Large intestine (tissue), 3 donors: Measurements from ENCODE around the gene TUBA4A. TPM values are rescaled to one million over a fixed set of nuclear protein-coding genes. Genes with fewer than 3 reads are reported as not detected.

Experiments used
- DNase-seq, 2 donors: peaks; one replicate each; pipeline versions ENCODE4 v3.0.0 to v3.0.0-alpha.2; 2013
- H3K27ac ChIP-seq: one replicate; pipeline ENCODE4 v1.5.1; 2013; ENCODE audit warnings: low read length
- H3K27me3 ChIP-seq: 2 replicates; pipeline ENCODE4 v1.6.1; 2013; ENCODE audit warnings: low read length; ENCODE audit not compliant: control insufficient read depth, insufficient read depth
- H3K36me3 ChIP-seq: 2 replicates; pipeline ENCODE4 v1.6.1; 2013; ENCODE audit warnings: low read length; ENCODE audit not compliant: control insufficient read depth, insufficient read depth
- H3K4me1 ChIP-seq: one replicate; pipeline ENCODE4 v1.6.1; 2013; ENCODE audit warnings: low read length; ENCODE audit not compliant: control insufficient read depth, insufficient read depth
- H3K4me3 ChIP-seq: one replicate; pipeline ENCODE4 v1.5.1; 2013; ENCODE audit warnings: low read length
- H3K9me3 ChIP-seq: one replicate; pipeline ENCODE4 v1.6.1; 2013; ENCODE audit warnings: mild to moderate bottlenecking, low read depth, low read length, moderate library complexity; ENCODE audit not compliant: control insufficient read depth
- WGBS: methylation state at CpG from one replicate; pipeline ENCODE4 v1.1.5; 2013; ENCODE audit warnings: low lambda C conversion rate; ENCODE audit not compliant: insufficient coverage; 5-methylcytosine and 5-hydroxymethylcytosine counted together
- polyA plus RNA-seq: library from polyadenylated mRNA; unstranded; fragments of 120-200 nt; gene quantifications from one replicate; pipeline ENCODE4 v1.2.1, GENCODE V29; 2013

TUBA4A gene
- polyA plus RNA-seq, 1 donor: 25.6 TPM

DNA sequence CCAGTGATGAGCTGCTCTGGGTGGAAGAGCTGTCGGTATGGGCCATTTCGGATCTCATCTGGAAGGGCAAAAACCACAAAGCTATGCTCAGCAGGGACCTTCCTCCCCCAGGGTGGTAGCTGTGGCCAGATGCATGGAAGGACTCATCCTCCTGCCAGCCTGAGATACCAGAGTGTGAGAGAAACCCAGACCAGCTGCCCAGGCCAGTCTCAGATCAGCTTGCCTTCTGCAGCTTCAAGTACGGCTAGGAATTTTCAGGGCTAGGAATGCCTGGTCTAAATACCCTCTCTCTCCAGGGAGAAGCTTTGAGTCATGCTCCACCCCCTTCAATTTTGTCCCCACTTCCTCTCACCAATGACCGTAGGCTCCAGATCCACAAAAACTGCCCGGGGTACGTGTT is 2.1 kb downstream of the TUBA4A start:
- H3K27me3 ChIP-seq: peaks cover 46% of the 10 kb centered on the region
- no peak overlapping the region for H3K27ac ChIP-seq

GRCh38 chr2:219250049-219250781 is 3.5 kb downstream of the TUBA4A start:
- WGBS: no CpG with 5 or more reads among the region's 22 CpGs
- peaks cover 18% of the 10 kb centered on the region for H3K36me3 ChIP-seq
- peaks cover 33% of the 10 kb centered on the region for H3K27me3 ChIP-seq
- no peak overlapping the region for H3K4me3 ChIP-seq
- H3K4me1 ChIP-seq: peaks cover 71% of the 10 kb centered on the region
- no peak for DNase-seq
- peak overlapping the region; percentile 93 for H3K27ac ChIP-seq
- no peaks in the 10 kb centered on the region for H3K9me3 ChIP-seq

More for the DNA sequence above, 2.1 kb downstream of the TUBA4A start:
- H3K4me3 ChIP-seq: no peak overlapping the region
- DNase-seq: no peak
- 60% methylated on average over 1 of the region's 6 CpGs for WGBS
- H3K9me3 ChIP-seq: no peaks in the 10 kb centered on the region
- H3K36me3 ChIP-seq: peaks cover 18% of the 10 kb centered on the region
- peaks cover 62% of the 10 kb centered on the region for H3K4me1 ChIP-seq

DNA sequence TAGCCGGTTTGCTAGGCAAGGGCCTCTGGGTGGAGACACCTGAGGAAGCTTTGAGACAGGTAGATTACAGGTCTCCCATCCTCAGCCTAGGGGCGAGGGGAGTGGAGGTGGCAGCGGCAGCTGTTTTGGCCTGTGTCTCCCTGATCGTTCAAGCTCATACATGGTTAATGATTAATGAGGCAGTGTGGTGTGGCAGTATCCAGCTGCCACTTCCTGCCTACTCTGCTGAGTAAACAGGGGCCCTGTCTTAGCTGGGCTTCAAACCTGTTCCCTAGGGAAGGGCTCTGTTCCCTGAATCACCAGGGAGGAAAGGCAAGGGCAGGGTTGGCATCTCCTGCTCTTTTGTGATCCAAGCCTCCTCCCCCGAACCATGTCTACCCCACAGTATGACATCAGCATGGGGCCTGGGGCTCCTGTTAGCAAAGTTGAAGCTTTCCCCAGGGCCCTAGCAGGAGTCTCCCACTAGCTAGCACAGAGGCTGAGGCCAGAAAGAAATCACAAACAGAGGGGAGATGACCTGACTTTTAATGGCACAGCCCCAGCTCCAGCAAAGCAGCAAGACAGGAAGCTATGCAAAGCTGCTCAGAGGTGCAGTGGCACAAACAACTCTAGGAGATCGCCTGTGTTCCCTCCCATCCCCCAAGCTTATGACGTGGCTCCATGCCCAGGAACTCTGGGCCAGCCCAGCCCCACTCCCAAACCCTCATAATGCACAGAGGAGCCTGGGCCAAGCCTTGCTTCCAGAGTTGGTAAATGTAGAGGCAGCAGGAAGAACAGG is 4.3 kb downstream of the TUBA4A start:
- H3K9me3 ChIP-seq: no peaks in the 10 kb centered on the region
- peaks cover 25% of the 10 kb centered on the region for H3K27me3 ChIP-seq
- no peak overlapping the region for H3K4me3 ChIP-seq
- H3K36me3 ChIP-seq: peaks cover 18% of the 10 kb centered on the region
- H3K27ac ChIP-seq: peak overlapping the region; percentile 93
- H3K4me1 ChIP-seq: peaks cover 71% of the 10 kb centered on the region
- WGBS: no CpG with 5 or more reads among the region's 7 CpGs
- peak; percentile 91 to 96 for DNase-seq

GRCh38 chr2:219248845-219249202 is 4.9 kb downstream of the TUBA4A start:
- peaks cover 19% of the 10 kb centered on the region for H3K27me3 ChIP-seq
- H3K4me1 ChIP-seq: peaks cover 71% of the 10 kb centered on the region
- no CpG with 5 or more reads among the region's 2 CpGs for WGBS
- peak overlapping the region; percentile 93 for H3K27ac ChIP-seq
- H3K9me3 ChIP-seq: no peaks in the 10 kb centered on the region
- H3K36me3 ChIP-seq: peaks cover 18% of the 10 kb centered on the region
- no peak overlapping the region for H3K4me3 ChIP-seq
- no peak for DNase-seq

DNA sequence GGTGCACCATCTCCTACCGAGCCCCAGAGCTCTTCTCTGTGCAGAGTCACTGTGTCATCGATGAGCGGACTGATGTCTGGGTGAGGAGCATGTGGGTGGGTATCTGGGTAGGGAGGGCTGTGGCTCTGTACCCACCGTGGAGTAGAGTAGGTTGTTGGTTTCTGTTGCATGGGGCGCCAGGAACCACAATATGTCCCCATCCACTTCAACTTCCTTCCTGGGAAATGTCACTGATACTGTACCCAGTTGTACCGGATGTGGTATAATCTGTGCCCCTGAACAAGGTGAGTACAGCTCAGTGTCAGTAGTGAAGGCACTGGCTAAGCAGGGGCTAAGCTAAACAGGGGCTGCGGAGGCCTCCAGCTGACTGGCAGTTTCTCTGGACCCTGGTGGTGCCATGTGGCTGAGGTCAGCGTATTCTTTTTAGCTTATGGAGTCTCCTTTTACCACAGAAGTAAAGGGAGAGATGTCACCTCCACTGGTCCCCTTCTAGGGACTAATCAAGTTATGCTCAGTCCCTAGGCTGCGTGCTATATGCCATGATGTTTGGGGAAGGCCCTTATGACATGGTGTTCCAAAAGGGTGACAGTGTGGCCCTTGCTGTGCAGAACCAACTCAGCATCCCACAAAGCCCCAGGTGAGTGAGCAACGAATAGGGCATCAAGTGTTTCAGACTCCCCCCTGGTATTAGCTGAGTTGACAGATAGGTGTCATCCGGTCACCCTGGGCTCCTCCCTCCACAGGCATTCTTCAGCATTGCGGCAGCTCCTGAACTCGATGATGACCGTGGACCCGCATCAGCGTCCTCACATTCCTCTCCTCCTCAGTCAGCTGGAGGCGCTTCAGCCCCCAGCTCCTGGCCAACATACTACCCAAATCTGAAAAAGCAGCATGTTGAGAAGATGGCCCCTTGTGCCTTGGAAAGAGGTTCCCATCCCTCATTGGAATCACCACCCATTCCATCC is 5.8 kb downstream of the TUBA4A start:
- H3K27ac ChIP-seq: peak overlapping the region; percentile 93
- no CpG with 5 or more reads among the region's 17 CpGs for WGBS
- no peak for DNase-seq
- H3K4me3 ChIP-seq: no peak overlapping the region
- peaks cover 67% of the 10 kb centered on the region for H3K4me1 ChIP-seq
- no peaks in the 10 kb centered on the region for H3K9me3 ChIP-seq
- peaks cover 11% of the 10 kb centered on the region for H3K27me3 ChIP-seq
- H3K36me3 ChIP-seq: peaks cover 18% of the 10 kb centered on the region

- H3K36me3 ChIP-seq: peaks cover 18% of the 10 kb centered on the region
- H3K27ac ChIP-seq: no peak overlapping the region
- DNase-seq: no peak
- peaks cover 54% of the 10 kb centered on the region for H3K4me1 ChIP-seq
- no CpG with 5 or more reads among the region's 10 CpGs for WGBS
- no peaks in the 10 kb centered on the region for H3K9me3 ChIP-seq
- no peaks in the 10 kb centered on the region for H3K27me3 ChIP-seq
- no peak overlapping the region for H3K4me3 ChIP-seq
Measured at GRCh38 chr2:219246559-219246958, 7.2 kb downstream of the TUBA4A start.

DNA sequence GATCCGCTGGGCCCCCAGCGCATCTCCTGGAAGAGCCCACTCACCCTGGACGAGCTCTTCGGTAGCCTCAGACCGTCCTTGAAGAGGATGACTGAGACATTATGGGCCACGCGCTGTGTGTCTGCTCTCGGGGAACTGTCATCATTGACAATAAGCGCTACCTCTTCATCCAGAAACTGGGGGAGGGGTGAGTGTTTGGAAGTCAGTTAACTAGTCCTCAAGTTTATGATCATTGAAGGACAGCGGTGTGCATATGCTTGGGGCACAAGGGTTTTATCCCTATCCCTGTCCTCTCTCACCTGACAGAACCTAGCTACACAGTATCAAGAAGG is 7.9 kb downstream of the TUBA4A start:
- no peaks in the 10 kb centered on the region for H3K9me3 ChIP-seq
- no peak for DNase-seq
- WGBS: no CpG with 5 or more reads among the region's 10 CpGs
- peaks cover 53% of the 10 kb centered on the region for H3K4me1 ChIP-seq
- H3K36me3 ChIP-seq: peaks cover 16% of the 10 kb centered on the region
- H3K4me3 ChIP-seq: peak overlapping the region; percentile 98
- H3K27ac ChIP-seq: peak overlapping the region; percentile 82
- no peaks in the 10 kb centered on the region for H3K27me3 ChIP-seq

GRCh38 chr2:219245148-219245898 is 8.4 kb downstream of the TUBA4A start, which contains the start of the genes GLB1L and STK16:
Gene GLB1L, minus strand, starts transcription at chr2:219245444. Its CDS starts 1,871 bp downstream, at chr2:219243573.
Gene STK16, plus strand, starts transcription at chr2:219245479. Its CDS starts 521 bp downstream, at chr2:219246000.
- Histone ChIP-seq H3K36me3 (peaks cover 14% of the 10 kb centered on the region), H3K4me3 (peak within 1 kb of the TSS; percentile 98), H3K27me3 (no peaks in the 10 kb centered on the region), H3K4me1 (peaks cover 48% of the 10 kb centered on the region), H3K9me3 (no peaks in the 10 kb centered on the region), H3K27ac (peak within 1 kb of the TSS; percentile 82)
- DNase-seq: peak; percentile 92 to 93
- no CpG with 5 or more reads among the region's 46 CpGs for WGBS

DNA sequence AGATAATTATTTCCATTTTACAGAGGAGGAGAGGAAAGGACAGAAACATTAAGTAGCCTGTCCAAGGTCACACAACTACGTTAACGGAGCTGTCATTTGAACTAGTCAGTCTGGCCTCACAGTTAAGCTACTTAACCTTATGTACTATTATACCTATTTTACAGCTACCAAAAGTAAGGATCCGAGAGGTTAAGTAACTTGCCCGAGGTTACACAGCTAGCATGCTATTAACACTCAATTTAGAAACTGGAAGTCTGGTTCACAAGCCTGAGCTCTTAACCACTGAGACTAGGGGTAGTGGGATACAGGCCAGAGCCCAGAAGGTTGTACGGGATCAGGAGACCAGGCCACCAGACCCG is 8.9 kb downstream of the TUBA4A start:
- peak overlapping the region; percentile 98 for H3K4me3 ChIP-seq
- H3K36me3 ChIP-seq: peaks cover 16% of the 10 kb centered on the region
- peaks cover 43% of the 10 kb centered on the region for H3K4me1 ChIP-seq
- H3K27ac ChIP-seq: peak overlapping the region; percentile 82
- H3K9me3 ChIP-seq: no peaks in the 10 kb centered on the region
- no peak for DNase-seq
- H3K27me3 ChIP-seq: no peaks in the 10 kb centered on the region
- WGBS: no CpG with 5 or more reads among the region's 6 CpGs
